ENCODE data around the gene ANO2.

ANO2 gene

DNA sequence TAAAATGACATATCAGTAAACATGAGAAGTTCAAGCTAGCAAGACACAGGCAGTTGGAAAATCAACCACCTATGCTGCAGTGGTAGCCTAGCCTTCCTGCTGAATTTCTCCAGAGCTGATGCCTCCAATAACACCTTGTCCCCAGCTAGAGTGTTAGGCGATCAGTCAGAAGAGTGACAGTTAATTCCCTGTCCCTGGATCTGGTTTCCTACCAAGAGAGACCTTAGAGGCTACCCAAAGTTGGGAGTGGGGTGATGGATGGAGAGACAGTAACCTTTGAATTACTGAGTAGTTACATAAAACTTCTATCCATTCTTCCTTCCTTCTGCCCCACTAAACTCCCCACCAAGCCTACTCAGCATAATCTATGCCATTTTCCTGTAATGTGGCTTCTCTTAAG is 1.9 kb upstream of the ANO2 start:
- TF ChIP-seq, protein P1, sequence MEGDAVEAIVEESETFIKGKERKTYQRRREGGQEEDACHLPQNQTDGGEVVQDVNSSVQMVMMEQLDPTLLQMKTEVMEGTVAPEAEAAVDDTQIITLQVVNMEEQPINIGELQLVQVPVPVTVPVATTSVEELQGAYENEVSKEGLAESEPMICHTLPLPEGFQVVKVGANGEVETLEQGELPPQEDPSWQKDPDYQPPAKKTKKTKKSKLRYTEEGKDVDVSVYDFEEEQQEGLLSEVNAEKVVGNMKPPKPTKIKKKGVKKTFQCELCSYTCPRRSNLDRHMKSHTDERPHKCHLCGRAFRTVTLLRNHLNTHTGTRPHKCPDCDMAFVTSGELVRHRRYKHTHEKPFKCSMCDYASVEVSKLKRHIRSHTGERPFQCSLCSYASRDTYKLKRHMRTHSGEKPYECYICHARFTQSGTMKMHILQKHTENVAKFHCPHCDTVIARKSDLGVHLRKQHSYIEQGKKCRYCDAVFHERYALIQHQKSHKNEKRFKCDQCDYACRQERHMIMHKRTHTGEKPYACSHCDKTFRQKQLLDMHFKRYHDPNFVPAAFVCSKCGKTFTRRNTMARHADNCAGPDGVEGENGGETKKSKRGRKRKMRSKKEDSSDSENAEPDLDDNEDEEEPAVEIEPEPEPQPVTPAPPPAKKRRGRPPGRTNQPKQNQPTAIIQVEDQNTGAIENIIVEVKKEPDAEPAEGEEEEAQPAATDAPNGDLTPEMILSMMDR (IDR thresholded peaks at IDR 0.05; ENCODE audit: low read depth, low read length), result no peak
- H3K4me3 ChIP-seq (ENCODE audit: low read depth, low read length), result no peak overlapping the region

GRCh38 chr12:5946388-5946787 is 1.3 kb upstream of the ANO2 start:
- TF ChIP-seq, protein P1 (IDR thresholded peaks at IDR 0.05; ENCODE audit: low read depth, low read length), result no peak
- H3K4me3 ChIP-seq (ENCODE audit: low read depth, low read length), result no peak overlapping the region

DNA sequence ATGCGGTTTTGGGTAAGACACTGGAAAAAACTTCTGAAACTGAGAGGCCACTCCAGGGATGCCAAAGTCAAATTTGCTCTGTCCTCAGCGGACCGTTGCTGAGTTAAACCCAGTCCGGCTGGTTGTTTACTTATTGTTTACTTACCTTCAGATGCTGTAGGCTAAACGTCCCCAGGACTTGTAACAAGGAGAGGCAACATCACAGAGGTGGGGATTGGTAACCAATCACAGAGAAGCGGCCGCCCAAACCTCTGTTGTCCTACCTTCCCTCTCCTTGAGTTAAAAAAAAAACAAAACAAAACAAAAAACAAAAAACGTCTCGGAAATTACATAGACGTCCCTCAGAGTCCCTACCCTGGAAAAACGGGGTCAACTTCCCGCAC is 380 bp downstream of the ANO2 start:
- TF ChIP-seq, protein P1 (IDR thresholded peaks at IDR 0.05; ENCODE audit: low read depth, low read length), result no peak
- peak overlapping the region; percentile 46 for H3K4me3 ChIP-seq (ENCODE audit: low read depth, low read length)

- TF ChIP-seq, protein P1 (IDR thresholded peaks at IDR 0.05; ENCODE audit: low read depth, low read length), result no peak
- H3K4me3 ChIP-seq (ENCODE audit: low read depth, low read length), result no peak overlapping the region
These were observed 1.0 kb downstream of the ANO2 start for GRCh38 chr12:5944053-5944452.

DNA sequence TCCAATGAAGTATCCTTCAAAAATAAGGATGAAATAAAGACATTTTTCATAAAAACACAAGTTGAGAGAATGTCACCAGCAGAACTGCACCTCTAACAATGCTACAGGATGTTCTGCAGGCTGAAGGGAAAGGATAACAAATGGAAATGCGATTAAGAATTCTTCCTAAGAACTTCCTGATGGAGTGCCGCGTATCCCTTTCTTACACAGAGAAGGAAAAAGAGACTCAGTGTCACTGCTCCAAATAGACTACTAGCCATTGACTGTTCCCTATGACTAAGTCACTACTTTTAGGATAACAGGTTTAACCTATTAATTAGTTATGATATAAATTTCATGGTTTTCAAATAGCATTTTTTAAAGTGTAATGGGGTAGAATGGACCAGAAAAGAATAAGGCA is 3.2 kb downstream of the ANO2 start:
- TF ChIP-seq, protein P1 (IDR thresholded peaks at IDR 0.05; ENCODE audit: low read depth, low read length), result no peak

DNA sequence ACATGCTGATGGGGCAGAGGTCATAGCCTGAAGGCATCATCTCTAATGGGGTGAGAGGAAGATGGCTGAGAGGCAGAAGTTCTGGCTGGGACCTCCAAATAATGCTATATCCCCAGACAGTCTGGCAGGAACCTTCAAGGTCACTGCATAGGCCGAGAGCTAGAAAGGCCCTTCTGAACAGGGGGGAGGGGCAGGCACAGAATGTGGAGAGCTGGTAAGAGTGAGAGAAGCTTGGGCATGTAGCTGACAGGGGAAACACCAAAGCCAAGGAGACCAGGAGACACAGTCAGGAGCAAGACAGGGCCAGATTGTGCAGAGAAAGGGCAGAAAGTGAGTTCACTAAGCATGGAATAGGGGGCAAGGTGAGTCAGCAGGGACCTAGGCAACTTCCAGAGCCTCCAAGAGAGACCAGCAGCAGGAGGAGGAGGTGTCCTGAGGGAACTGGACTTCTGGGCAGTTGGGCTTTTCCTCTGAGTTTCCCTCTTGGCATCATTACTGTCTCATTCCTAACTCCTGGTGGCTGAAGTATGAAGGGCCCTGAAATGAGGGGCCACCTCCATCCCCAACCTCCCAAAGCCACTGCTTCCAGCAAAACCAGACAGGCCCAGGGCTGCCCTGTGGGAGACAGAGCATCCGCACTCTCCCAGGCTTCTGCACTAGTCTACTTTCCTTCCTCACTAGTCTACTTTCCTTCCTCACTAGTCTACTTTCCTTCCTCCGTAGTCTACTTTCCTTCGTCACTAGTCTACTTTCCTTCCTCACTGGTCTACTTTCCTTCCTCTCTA is 17.1 kb downstream of the ANO2 start:
- H3K4me3 ChIP-seq (ENCODE audit: low read depth, low read length), result no peak overlapping the region
- TF ChIP-seq, protein P1 (IDR thresholded peaks at IDR 0.05; ENCODE audit: low read depth, low read length), result no peak

More for the DNA sequence above, 3.2 kb downstream of the ANO2 start:
- no peak overlapping the region for H3K4me3 ChIP-seq (ENCODE audit: low read depth, low read length)

- TF ChIP-seq, protein P1 (IDR thresholded peaks at IDR 0.05; ENCODE audit: low read depth, low read length), result no peak
- no peak overlapping the region for H3K4me3 ChIP-seq (ENCODE audit: low read depth, low read length)
These were observed 19.4 kb downstream of the ANO2 start for GRCh38 chr12:5925646-5926045.
